Measurements from ENCODE around the gene PKDREJ.

The PKDREJ gene

GRCh38 chr22:46247443-46247975 is 15.6 kb downstream of the PKDREJ start:
- Mint-ChIP-seq H3K36me3 (ENCODE audit: insufficient read depth) (peaks cover 10% of the 10 kb centered on the region), H3K4me1 (peaks cover 29% of the 10 kb centered on the region), H3K9me3 (no peaks in the 10 kb centered on the region), H3K4me3 (no peak overlapping the region), H3K27ac (ENCODE audit: low read depth) (no peak overlapping the region), H3K27me3 (no peaks in the 10 kb centered on the region)
- ATAC-seq (replicated peaks; ENCODE audit: extremely low read depth, poor library complexity, severe bottlenecking): no peak
- DNase-seq (ENCODE audit: low spot score in 2 of 2): no peak

GRCh38 chr22:46246178-46246577 is 17.0 kb downstream of the PKDREJ start:
- Mint-ChIP-seq H3K9me3 (no peaks in the 10 kb centered on the region), H3K4me1 (peaks cover 21% of the 10 kb centered on the region), H3K36me3 (ENCODE audit: insufficient read depth) (peaks cover 10% of the 10 kb centered on the region)

GRCh38 chr22:46245511-46245910 is 17.6 kb downstream of the PKDREJ start:
- Mint-ChIP-seq H3K4me1 (peaks cover 16% of the 10 kb centered on the region), H3K9me3 (no peaks in the 10 kb centered on the region), H3K27me3 (no peaks in the 10 kb centered on the region), H3K4me3 (no peak overlapping the region), H3K36me3 (ENCODE audit: insufficient read depth) (peaks cover 9% of the 10 kb centered on the region), H3K27ac (ENCODE audit: low read depth) (no peak overlapping the region)
- DNase-seq (ENCODE audit: low spot score in 2 of 2) (no peak), ATAC-seq (replicated peaks; ENCODE audit: extremely low read depth, poor library complexity, severe bottlenecking) (no peak)

More at GRCh38 chr22:46246178-46246577, 17.0 kb downstream of the PKDREJ start:
- DNase-seq (ENCODE audit: low spot score in 2 of 2): no peak
- H3K27ac Mint-ChIP-seq (ENCODE audit: low read depth): no peak overlapping the region
- H3K27me3 Mint-ChIP-seq: no peaks in the 10 kb centered on the region
- no peak for ATAC-seq (replicated peaks; ENCODE audit: extremely low read depth, poor library complexity, severe bottlenecking)
- no peak overlapping the region for H3K4me3 Mint-ChIP-seq

- Mint-ChIP-seq H3K4me1 (peaks cover 19% of the 10 kb centered on the region), H3K36me3 (ENCODE audit: insufficient read depth) (peaks cover 9% of the 10 kb centered on the region), H3K27me3 (no peaks in the 10 kb centered on the region), H3K27ac (ENCODE audit: low read depth) (no peak overlapping the region), H3K9me3 (no peaks in the 10 kb centered on the region), H3K4me3 (no peak overlapping the region)
- DNase-seq (ENCODE audit: low spot score in 2 of 2) (no peak), ATAC-seq (replicated peaks; ENCODE audit: extremely low read depth, poor library complexity, severe bottlenecking) (no peak)
Observed at GRCh38 chr22:46244771-46245170, 18.4 kb downstream of the PKDREJ start.

GRCh38 chr22:46242076-46242475 is 21.1 kb downstream of the PKDREJ start:
- H3K4me3 Mint-ChIP-seq: no peak overlapping the region
- H3K27ac Mint-ChIP-seq (ENCODE audit: low read depth): no peak overlapping the region
- peaks cover 9% of the 10 kb centered on the region for H3K36me3 Mint-ChIP-seq (ENCODE audit: insufficient read depth)
- no peaks in the 10 kb centered on the region for H3K9me3 Mint-ChIP-seq
- DNase-seq (ENCODE audit: low spot score in 2 of 2): no peak
- no peaks in the 10 kb centered on the region for H3K27me3 Mint-ChIP-seq
- ATAC-seq (replicated peaks; ENCODE audit: extremely low read depth, poor library complexity, severe bottlenecking): no peak
- H3K4me1 Mint-ChIP-seq: peaks cover 17% of the 10 kb centered on the region

- DNase-seq (ENCODE audit: low spot score in 2 of 2) (no peak), ATAC-seq (replicated peaks; ENCODE audit: extremely low read depth, poor library complexity, severe bottlenecking) (no peak)
- Mint-ChIP-seq H3K27ac (ENCODE audit: low read depth) (no peak overlapping the region), H3K27me3 (no peaks in the 10 kb centered on the region), H3K4me1 (peaks cover 11% of the 10 kb centered on the region), H3K4me3 (no peak overlapping the region), H3K36me3 (ENCODE audit: insufficient read depth) (peaks cover 9% of the 10 kb centered on the region), H3K9me3 (no peaks in the 10 kb centered on the region)
Observed at GRCh38 chr22:46241396-46242007, 21.6 kb downstream of the PKDREJ start.

GRCh38 chr22:46240907-46241306 is 22.2 kb downstream of the PKDREJ start:
- Mint-ChIP-seq H3K27me3 (no peaks in the 10 kb centered on the region), H3K4me1 (peaks cover 7% of the 10 kb centered on the region), H3K4me3 (no peak overlapping the region), H3K36me3 (ENCODE audit: insufficient read depth) (peaks cover 9% of the 10 kb centered on the region), H3K9me3 (no peaks in the 10 kb centered on the region), H3K27ac (ENCODE audit: low read depth) (no peak overlapping the region)
- ATAC-seq (replicated peaks; ENCODE audit: extremely low read depth, poor library complexity, severe bottlenecking) (no peak), DNase-seq (ENCODE audit: low spot score in 2 of 2) (no peak)

- ATAC-seq (replicated peaks; ENCODE audit: extremely low read depth, poor library complexity, severe bottlenecking): no peak
Observed at GRCh38 chr22:46240506-46240905, 22.6 kb downstream of the PKDREJ start.

GRCh38 chr22:46240073-46240472 is 23.1 kb downstream of the PKDREJ start:
- ATAC-seq (replicated peaks; ENCODE audit: extremely low read depth, poor library complexity, severe bottlenecking): no peak
- no peak for DNase-seq (ENCODE audit: low spot score in 2 of 2)
- H3K4me1 Mint-ChIP-seq: peaks cover 7% of the 10 kb centered on the region
- no peaks in the 10 kb centered on the region for H3K27me3 Mint-ChIP-seq
- peaks cover 9% of the 10 kb centered on the region for H3K36me3 Mint-ChIP-seq (ENCODE audit: insufficient read depth)
- peak overlapping the region; percentile 14 for H3K4me3 Mint-ChIP-seq
- no peaks in the 10 kb centered on the region for H3K9me3 Mint-ChIP-seq
- no peak overlapping the region for H3K27ac Mint-ChIP-seq (ENCODE audit: low read depth)

More at GRCh38 chr22:46240506-46240905, 22.6 kb downstream of the PKDREJ start:
- Mint-ChIP-seq H3K27me3 (no peaks in the 10 kb centered on the region), H3K36me3 (ENCODE audit: insufficient read depth) (peaks cover 9% of the 10 kb centered on the region), H3K27ac (ENCODE audit: low read depth) (no peak overlapping the region), H3K4me1 (peaks cover 7% of the 10 kb centered on the region), H3K4me3 (no peak overlapping the region), H3K9me3 (no peaks in the 10 kb centered on the region)
- no peak for DNase-seq (ENCODE audit: low spot score in 2 of 2)

GRCh38 chr22:46239261-46240048 is 23.7 kb downstream of the PKDREJ start:
- no peak for DNase-seq (ENCODE audit: low spot score in 2 of 2)
- peak overlapping the region; percentile 14 for H3K4me3 Mint-ChIP-seq
- no peak overlapping the region for H3K27ac Mint-ChIP-seq (ENCODE audit: low read depth)

GRCh38 chr22:46238541-46238940 is 24.6 kb downstream of the PKDREJ start:
- Mint-ChIP-seq H3K9me3 (no peaks in the 10 kb centered on the region), H3K4me1 (peaks cover 7% of the 10 kb centered on the region), H3K4me3 (no peak overlapping the region), H3K27me3 (no peaks in the 10 kb centered on the region), H3K36me3 (ENCODE audit: insufficient read depth) (peaks cover 3% of the 10 kb centered on the region), H3K27ac (ENCODE audit: low read depth) (no peak overlapping the region)
- ATAC-seq (replicated peaks; ENCODE audit: extremely low read depth, poor library complexity, severe bottlenecking) (no peak), DNase-seq (ENCODE audit: low spot score in 2 of 2) (no peak)

More at GRCh38 chr22:46239261-46240048, 23.7 kb downstream of the PKDREJ start:
- Mint-ChIP-seq H3K36me3 (ENCODE audit: insufficient read depth) (peaks cover 7% of the 10 kb centered on the region), H3K9me3 (no peaks in the 10 kb centered on the region), H3K4me1 (peaks cover 7% of the 10 kb centered on the region), H3K27me3 (no peaks in the 10 kb centered on the region)
- peak; percentile 46 for ATAC-seq (replicated peaks; ENCODE audit: extremely low read depth, poor library complexity, severe bottlenecking)

GRCh38 chr22:46237453-46238124 is 25.6 kb downstream of the PKDREJ start:
- H3K27ac Mint-ChIP-seq (ENCODE audit: low read depth): no peak overlapping the region
- peaks cover 7% of the 10 kb centered on the region for H3K4me1 Mint-ChIP-seq
- peaks cover 3% of the 10 kb centered on the region for H3K36me3 Mint-ChIP-seq (ENCODE audit: insufficient read depth)
- H3K4me3 Mint-ChIP-seq: no peak overlapping the region
- H3K9me3 Mint-ChIP-seq: no peaks in the 10 kb centered on the region
- DNase-seq (ENCODE audit: low spot score in 2 of 2) (no peak), ATAC-seq (replicated peaks; ENCODE audit: extremely low read depth, poor library complexity, severe bottlenecking) (no peak)
- H3K27me3 Mint-ChIP-seq: no peaks in the 10 kb centered on the region

Measured in central memory CD8-positive, alpha-beta T cell (primary cell).